ENCODE results near the gene TOR4A. TPM values are rescaled to one million over a fixed set of nuclear protein-coding genes. Genes with fewer than 3 reads are reported as not detected.

TOR4A gene
- total RNA-seq, 1 donor from 2014 or later = 3.6 TPM

DNA sequence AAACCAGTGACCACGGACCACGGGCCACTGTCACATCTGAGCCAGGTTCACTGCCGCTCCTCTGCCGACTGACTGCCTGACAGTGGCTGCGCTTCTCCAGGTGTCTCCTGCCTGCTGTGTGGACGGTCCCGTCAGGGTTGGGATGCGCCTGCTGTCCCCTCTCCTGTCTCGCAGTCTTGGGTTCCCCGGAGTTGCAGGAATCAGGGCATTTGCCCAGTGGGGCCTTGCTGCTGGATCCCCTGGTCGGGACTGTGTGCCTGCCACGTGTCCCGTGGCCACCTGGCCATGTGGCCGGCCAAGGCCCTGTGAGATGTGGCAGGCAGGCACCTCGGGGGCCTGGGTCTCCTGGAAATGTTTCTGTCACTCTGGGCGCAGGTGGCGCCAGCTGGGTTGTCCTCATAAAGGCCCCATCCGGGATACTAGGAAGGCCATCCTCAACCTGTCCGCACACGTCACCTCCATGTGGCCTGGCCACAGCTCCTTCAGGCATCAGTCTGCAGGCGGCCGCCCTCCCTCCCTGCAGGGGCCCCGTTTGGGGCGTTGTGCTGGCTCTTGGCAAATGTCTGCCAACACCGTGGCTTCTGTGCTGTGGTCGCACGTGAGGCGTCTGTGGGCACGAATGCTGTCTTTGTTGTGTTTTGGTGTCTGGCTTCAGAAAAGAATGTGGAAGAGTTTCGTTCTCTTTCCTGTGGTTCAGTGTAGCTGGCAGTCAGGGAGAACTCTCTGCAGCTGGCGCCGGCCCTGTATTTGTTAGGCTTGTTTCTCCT is 6.4 kb upstream of the TOR4A start:
- peak; percentile 57 for DNase-seq (ENCODE audit: low read depth)

DNA sequence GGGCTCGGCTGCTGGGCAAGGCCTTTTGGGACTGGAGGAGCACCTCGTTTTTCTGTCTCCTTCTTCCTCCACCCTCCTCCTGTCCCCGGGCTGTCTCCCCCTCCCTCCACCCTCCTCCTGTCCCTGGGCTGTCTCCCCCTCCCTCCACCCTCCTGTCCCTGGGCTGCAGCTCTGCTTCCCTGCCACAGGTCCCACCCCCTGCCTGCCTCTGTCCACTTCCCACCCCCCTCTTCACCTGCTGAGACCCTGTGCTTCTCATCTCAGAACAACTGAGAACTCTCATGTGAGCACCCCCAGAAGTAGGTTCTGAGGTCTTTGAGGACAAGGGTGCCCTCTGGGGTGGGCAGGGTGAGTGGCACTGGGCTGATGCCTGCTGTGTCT is 5.8 kb upstream of the TOR4A start:
- DNase-seq (ENCODE audit: low read depth) = no peak

DNA sequence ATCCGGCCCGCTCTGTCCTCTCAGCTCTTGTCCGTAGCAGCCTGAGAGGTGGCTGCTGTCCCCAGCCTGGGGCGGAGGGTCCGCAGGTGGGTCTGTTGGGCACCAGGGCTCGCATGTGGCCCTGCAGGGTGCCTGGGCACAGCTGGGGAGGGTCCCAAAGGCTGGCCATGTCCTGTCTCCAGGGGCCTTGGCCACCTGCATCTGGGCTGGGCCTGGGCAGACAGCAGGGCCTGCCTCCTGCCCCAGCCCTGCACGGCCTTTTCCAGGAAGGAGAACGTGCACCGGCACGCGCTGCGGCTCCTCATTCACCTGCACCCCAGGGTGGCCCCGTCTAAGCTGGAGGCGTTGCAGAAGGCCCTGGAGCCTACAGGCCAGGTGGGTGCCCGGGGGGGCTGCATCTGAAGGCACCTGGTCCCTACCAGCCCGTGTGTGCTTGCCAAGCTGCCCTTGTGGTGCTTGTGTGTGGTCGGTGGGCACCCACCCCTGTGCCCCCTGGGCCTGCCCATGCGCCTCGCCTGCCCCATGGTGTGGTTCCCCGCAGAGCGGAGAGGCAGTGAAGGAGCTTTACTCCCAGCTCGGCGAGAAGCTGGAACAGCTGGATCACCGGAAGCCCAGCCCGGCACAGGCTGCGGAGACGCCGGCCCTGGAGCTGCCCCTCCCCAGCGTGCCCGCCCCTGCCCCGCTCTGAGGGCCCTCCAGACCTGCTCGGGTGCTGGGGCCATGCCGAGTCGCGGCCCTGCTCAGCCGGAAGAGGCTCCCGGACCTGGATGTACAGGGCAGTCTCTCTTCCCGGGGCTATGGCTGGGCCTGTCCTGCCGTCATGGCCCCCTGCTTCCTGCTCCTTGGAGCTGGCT is 5.1 kb upstream of the TOR4A start:
- no peak for DNase-seq (ENCODE audit: low read depth)

DNA sequence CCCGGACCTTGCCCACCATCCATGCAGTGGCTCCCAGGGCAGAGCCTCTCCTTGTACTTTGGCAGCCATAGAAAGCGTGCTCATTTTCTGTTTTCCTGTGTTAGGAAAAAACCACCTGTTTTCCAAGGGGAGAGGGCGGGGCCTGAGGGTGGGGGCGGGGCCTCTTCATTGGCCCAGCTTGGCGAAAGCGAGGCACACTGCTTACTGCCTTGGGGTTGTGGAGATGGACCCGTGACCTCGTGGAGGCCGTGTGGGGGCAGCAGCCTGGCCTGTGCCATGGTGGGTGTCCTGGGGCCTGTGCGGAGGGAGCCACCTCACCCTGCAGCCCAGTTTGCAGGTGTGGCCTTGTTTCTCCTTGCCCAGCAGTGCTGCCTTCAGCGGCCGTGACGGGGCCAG is 4.4 kb upstream of the TOR4A start:
- no peak for DNase-seq (ENCODE audit: low read depth)

DNA sequence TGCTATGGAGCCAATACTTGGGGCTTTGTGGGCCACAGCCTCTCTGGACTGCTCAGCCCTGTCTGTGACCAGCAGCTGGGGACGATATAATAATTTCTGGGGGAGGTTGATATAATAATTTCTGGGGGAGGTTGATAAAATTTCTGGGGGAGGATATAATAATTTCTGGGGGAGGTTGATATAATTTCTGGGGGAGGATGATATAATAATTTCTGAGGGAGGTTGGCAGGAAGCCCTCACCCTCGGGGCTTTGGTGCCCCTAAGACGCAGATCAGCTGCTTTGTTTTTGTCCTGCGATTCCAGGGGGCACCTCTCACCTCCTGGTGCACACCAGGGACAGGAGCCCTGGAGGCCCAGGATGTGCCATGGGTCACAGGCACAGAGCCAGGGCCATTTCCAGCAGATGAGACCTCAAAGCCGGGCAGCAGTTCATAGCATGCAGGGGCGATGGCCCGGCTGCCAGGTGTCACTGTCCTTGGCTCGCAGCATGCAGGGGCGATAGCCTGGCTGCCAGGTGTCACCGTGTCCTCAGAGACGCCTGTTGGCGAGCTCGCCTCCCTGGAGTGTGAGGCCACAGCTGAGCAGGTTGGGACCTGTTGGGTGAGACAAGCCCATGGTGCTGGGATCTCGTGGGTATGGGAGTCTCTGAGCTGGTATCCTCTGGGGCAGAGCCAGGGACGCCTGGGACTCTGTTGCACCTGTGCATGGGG is 3.8 kb upstream of the TOR4A start:
- no peak for DNase-seq (ENCODE audit: low read depth)

DNA sequence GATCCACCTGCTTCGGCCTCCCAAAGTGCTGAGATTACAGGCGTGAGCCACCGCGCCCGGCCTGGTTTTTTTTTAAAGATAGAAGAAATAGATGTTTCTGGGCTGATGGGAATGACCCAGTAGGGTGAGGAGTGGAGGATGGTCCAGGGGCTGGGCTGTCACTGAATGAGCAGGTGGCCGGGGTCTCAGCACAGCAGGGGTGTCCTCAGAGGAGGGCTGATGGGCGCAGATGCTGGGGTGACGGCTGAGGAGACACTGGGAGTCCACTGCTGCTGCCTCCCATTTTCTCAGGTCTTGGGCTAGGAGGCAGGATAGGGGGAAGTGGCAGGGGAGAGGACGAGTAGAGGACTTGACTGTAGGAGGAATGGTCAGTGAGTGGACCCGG is 2.3 kb upstream of the TOR4A start:
- no peak for DNase-seq (ENCODE audit: low read depth)

DNA sequence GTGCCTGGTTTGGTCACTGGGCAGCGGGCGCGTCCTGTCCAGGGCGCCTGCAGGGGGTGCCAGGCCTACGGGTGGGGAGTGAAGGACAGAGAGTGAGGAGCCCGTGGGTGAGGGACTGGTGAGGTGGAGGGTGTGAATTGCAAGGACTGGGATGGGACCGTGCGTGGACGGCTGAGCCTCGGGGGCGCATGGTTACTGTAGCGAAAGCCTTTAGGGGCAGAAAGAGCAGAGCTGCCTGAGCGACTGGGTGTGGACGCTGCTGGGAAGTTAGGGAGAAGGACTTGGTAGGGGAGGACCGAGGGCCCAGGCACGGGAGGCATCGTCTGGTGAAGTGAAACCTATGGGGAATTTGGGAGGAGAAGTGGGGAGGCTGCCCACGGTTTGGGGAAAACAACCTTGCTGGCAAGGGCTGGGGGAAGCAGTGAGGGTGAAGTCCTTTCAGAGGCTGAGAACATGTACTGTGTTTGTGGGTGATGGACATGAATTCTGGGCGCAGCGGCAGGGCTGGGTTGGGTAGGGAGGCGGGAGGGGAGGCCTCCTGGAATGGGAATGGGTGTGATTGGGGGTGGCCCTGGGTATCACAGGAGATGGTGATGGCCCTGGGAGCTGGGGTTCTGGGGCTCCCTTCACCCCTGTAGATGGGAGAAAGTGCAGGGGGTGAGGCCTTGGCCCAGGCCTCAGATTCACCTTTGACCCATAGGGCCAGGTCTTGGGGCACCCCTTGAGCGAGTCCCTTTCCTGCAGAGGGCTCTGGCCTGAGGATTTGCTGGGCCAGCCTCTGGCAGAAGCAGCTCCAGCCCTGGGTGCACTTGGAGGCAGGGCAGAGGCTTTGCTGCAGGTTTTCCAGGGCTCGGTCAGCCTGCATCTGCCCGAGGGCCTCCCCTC is 1.7 kb upstream of the TOR4A start:
- DNase-seq (ENCODE audit: low read depth) = no peak

DNA sequence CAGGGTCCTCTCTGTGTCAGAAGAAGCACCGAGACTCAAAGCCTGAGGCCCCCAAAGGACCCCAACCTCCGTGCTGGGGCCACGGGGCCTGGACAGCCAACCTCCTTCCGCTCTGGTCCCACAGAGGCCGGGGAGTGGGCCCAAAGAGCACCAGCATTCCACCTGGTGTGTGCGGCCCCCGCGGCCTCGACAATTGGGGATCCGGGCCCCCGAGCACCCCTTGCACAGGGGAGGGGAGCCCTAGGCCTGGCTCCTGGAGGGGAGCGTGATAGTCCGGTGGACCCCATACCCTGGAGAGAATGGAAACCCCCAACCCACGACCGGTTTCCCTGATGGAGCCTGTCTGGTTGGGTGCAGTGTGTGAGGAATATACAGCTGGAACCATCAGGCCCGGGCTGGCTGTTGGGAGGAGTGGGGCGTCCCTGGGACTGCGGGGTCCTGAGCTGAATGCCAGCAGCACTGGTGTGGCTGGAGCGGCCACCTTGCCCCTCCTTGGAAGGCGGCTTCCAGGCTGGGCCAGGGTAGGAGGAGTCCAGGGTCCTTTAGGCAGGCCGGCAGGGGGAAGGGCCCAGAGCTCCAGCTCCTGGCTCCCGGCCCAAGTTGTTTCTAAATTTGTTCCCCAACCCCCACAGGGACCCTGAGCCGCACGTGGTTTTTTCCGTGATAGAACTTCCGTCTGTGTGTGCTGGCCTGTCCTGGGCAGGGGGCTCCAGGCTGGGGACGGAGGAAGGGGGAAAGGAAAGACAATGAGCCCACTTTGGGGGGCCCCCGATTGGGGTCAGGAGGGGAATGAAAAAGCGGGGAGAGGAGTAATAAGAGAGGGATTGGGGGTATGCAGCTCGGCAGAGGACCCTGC is 825 bp upstream of the TOR4A start:
- DNase-seq (ENCODE audit: low read depth) = peak; percentile 71

DNA sequence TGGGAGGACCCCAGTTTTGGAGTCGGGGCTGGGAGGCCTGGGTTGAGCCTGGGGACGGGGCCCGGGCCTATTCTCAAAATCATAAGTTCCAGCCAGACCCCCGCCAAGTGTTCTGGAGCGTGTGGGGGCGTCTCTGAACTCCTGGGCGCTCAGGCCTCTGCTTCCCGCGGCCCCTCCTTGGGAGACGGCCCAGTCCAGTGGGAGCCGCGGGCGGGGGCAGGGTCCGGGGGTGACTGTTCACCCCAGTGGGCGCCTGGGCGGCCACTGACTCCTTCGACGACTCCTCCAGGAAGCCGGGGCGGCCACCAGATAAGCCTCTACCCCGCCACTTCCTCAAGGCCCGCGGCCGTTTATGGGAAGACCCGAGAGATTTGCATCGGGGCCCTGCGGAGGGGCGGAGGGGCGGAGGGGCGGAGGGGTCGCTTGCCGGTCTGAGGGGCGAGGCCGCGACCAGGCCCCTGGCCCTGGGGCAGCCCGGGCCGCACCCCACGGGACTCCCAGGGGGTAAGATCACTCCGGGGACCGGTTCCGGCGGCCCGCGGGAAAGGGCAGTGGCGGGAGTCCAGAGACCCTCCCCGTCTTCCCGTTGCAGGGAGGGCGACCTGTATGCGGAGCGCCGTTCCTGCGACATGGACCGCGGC is 655 bp downstream of the TOR4A start:
- no peak for DNase-seq (ENCODE audit: low read depth)

DNA sequence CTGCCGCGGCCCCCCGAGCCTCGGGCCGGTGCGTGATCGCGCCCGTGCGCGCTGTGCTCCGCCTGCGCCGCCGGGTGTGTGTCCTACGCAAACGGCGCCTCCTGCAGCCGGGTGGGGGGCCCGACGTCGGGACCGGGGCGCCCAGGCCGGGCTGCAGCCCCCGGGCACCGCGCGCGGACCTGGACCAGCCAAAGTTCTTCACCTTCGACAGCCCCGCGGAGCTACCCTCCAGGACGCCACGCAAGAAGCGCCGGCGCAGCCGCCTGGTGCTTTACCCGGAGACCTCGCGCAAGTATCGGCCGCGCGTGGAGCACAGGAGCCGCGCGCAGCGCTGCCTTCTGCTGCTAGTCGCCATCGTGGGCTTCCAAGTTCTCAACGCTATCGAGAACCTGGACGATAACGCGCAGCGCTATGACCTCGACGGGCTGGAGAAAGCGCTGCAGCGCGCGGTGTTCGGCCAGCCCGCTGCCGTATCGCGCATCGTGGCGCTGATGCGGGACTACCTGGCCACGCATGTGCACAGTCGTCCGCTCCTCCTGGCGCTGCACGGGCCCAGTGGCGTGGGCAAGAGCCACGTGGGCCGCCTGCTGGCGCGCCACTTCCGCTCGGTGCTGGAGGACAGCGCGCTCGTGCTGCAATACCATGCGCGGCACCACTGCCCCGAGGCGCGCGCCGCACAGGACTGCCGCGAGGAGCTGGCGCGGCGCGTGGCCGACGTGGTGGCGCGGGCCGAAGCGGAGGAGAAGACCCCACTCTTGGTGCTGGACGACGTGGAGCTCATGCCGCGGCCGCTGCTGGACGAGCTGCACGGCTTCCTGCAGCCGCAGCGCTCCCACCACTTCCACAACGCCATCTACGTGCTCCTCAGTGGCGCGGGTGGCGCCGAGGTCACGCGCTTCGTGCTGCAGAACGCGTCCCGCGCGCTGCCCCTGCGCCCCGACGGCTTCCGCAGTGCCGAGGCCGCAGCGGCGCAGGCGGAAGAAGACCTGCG is 1.5 kb downstream of the TOR4A start:
- DNase-seq (ENCODE audit: low read depth) = no peak

DNA sequence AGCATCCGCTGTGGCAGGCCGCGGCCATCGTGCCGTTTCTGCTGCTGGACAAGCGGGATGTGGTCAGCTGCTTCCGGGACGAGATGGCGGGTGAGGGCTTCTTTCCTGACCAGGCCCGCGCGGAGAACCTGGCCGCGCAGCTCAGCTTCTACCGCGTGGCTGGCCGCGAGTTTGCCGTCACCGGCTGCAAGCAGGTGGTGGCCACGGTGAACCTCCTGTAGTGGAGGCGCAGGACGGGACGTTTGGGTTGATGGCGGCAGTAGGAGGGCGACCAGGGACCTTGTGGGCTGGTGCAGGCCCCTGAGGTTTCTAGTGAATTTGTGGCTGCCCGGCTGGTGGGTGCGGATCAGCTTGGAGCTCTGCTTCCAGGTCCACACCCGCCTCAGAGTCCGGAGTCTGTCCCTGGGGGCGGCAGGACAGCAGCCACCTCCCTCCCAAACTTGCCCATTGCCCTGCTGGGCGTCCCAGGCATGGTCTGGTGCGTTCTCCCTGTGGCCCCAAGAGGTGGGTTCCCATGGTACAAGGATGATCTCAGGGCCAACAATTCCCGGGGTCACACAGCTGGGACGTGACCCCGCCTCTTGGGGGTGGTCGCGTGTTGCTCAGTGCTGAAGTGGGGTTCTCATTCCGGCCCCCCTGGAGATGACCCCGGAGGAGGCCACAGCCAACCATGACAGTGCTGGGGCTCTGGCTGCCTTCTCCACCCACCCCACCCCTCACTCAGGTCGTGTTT is 2.4 kb downstream of the TOR4A start:
- DNase-seq (ENCODE audit: low read depth) = no peak

DNA sequence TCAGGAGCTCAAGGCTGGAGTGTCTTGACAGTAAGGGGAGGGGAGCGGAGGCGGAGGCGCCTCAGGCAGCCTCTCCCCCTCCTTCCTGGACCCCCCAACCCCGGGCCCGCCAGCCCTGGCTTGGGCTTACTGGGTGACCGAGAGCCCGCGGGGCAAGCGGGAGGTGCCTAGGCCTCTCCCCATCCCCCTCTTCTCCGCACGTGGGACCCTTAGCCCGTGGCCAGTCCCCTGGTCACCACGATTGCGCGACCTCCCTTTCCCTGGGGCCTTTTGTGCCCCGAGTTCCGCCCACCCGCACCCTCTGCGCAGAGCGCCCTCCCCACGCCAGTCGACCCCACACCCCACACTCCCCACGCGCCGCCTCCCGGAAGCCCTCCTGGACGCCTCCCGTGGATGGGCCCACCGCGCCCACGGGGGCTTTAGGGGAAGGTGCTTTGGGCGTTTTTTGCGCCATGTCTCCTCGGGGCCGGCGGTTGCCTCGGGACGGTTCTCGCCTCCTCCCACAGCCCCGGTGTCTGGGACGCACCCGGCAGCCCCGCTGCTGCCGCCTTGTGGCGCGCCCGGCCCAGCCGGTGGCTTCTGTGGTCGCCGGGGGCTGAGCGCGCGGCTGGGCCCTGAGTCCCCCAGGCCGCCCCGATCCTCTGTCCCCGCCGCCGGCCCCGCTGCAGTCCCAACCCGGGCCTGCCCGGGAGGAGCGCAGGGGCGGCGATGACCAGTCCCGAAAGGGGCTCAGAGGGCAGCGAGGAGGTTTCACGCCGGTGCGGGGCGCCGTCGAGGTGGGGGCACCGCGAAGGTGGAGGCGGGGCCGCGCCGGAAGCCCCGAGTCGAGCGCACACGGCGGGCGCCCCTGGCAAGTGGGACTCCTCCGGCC is 3.2 kb downstream of the TOR4A start:
- DNase-seq (ENCODE audit: low read depth) = peak; percentile 37

DNA sequence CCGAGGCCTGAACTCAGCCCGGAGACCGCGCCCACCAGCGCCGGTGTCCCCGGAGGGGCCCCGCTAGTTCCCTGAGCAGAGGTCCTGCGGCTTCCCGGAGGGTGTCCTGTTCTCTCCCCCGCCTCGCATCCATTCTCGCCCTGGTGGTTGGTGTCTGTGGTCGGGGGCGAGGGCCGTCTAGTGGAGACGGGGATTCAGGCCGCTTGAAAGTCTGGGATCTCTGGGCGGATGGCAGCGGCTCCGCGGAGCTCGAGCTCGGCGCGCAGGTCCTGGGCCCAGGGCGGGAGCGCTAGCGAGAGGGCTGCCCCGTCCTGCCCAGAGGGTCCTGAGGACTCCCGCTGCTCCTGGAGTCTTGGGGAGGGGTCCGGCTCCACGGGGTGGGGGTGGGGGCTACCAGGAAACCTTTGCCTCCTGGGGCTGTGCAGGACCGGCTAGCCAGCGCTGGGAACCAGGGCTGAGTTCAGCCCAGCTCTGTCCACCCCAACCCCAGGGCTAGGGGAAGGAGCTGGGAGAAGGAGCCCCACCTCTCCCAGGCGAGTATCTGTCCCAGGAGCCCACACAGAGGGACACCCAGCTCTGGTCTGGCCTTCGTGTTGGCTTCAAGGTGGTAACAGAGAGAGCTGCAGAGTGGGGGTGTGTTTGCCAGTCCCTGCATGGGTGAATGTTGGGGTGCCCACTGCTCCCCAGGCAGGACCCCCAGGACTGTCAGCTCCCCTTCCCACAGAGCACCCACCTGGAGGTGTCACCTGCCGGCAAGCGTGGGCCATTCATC is 4.0 kb downstream of the TOR4A start:
- no peak for DNase-seq (ENCODE audit: low read depth)

DNA sequence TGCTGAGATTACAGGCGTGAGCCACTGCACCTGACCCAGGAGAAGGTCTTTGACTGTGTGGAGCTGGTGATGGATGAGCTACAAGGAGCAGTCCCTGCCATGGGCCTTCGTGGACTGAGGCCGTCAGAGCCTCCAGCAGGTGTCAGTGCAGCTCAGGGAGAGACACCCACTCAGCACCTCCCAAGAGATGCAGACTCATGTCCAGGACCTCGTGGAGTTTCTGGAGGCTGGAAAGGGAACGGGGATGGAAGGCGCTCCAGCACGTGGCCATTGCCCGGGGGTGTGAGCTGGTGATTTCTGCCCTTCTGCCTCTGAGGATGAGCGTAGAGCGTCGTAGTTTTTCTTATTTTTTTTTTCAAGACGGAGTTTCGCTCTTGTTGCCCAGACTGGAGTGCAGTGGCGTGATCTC is 9.5 kb downstream of the TOR4A start:
- DNase-seq (ENCODE audit: low read depth) = peak; percentile 58

DNA sequence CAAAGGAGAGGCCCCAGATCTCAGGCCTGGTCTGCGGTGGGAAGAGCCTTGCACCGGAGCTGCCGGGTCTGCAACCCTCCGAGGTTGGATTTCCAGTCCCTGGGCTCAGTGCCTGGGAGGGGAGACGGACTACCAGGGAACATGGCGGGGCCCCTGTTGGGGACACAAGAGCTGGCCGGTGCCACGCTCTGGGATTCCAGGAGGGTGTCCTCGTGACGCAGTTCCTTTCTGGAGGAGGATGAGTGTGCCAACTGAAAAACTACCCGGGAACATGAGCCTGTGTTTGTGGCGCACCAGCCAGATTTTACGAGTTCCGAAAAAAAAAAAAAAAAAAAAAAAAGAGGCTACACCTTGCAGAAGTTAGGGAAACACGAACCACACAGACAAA is 15.6 kb downstream of the TOR4A start:
- no peak for DNase-seq (ENCODE audit: low read depth)
